HEK293 (cell line): ENCODE results near the gene KCNIP2.

Source experiments
- PRDM2 ChIP-seq: fragments of 450-650 bp; formaldehyde crosslinking; IDR thresholded peaks from 2 replicates; pipeline ENCODE4 v1.5.1; 2016; ENCODE audit warnings: missing biosample characterization, missing genetic modification characterization, borderline replicate concordance
- RBAK ChIP-seq: fragments of 450-650 bp; formaldehyde crosslinking; IDR thresholded peaks from 2 replicates; pipeline ENCODE4 v1.5.1; 2016; ENCODE audit warnings: missing biosample characterization, missing genetic modification characterization
- ZNF121 ChIP-seq: fragments of 450-650 bp; formaldehyde crosslinking; IDR thresholded peaks from 2 replicates; pipeline ENCODE4 v1.5.1; 2016; ENCODE audit warnings: missing biosample characterization, missing genetic modification characterization
- ZNF274 ChIP-seq, 2 experiments: fragments of 200-500 bp in 1 of 2; fragments of 450-650 bp in 1 of 2; sonication (Bioruptor generic) in 1 of 2; formaldehyde crosslinking in 1 of 2; IDR thresholded peaks; 2 replicates each; pipeline versions ENCODE4 v1.5.1 to v1.6.1; 2014 to 2016; ENCODE audit warnings: borderline replicate concordance in 1 of 2, inconsistent platforms in 1 of 2, low read length in 1 of 2, missing biosample characterization in 1 of 2, missing genetic modification characterization in 1 of 2
- ZNF501 ChIP-seq: fragments of 450-650 bp; formaldehyde crosslinking; IDR thresholded peaks from 2 replicates; pipeline ENCODE4 v1.5.1; 2016; ENCODE audit warnings: missing biosample characterization, missing genetic modification characterization
- ZNF768 ChIP-seq: fragments of 450-650 bp; formaldehyde crosslinking; IDR thresholded peaks from 2 replicates; pipeline ENCODE4 v1.5.1; 2018; ENCODE audit warnings: missing biosample characterization, mild to moderate bottlenecking, missing genetic modification characterization
- ZNF777 ChIP-seq: fragments of 450-650 bp; formaldehyde crosslinking; IDR thresholded peaks from 2 replicates; pipeline ENCODE4 v1.5.1; 2017; ENCODE audit warnings: missing biosample characterization, missing genetic modification characterization, borderline replicate concordance
- ZNF830 ChIP-seq: fragments of 450-650 bp; IDR thresholded peaks from 2 replicates; pipeline ENCODE4 v1.5.0; 2018; ENCODE audit warnings: missing biosample characterization, missing genetic modification characterization, low read depth, mild to moderate bottlenecking, moderate library complexity
- ZSCAN30 ChIP-seq: fragments of 450-650 bp; IDR thresholded peaks from 2 replicates; pipeline ENCODE4 v1.5.1; 2018; ENCODE audit warnings: missing biosample characterization, mild to moderate bottlenecking, missing genetic modification characterization, moderate library complexity
- TF ChIP-seq, protein P1 (sequence below): fragments of 450-650 bp; formaldehyde crosslinking; IDR thresholded peaks from 2 replicates; pipeline ENCODE4 v1.5.1; 2016; ENCODE audit warnings: missing biosample characterization, missing genetic modification characterization
- TF ChIP-seq, protein P2 (sequence below): fragments of 450-650 bp; formaldehyde crosslinking; IDR thresholded peaks from 2 replicates; pipeline ENCODE4 v1.5.1; 2016; ENCODE audit warnings: missing biosample characterization, missing genetic modification characterization

DNA sequence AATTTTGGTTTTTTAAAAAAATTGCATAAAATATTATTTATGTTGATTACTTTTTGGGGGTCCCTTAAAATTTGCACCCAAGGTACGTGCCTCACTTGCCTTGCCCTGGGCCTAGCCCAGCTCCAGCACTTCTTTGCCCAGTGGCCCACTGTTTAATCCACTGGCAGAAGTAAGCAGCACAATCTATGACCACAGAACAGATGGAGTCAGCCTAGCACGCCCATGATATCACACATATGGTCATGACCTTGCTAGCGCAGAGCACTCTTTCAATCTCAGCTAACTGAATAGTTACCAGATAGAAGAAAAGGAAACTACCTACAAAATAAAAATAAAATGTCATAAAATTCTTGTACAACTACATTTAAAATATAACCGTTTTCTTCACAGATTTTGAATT is 31.0 kb downstream of the KCNIP2 start:
- TF ChIP-seq RBAK (tag by site-specific recombination) (no peak), ZSCAN30 (no peak), ZNF274 (IDR thresholded peaks at IDR 0.05; ENCODE audit: low read length) (no peak), ZNF274 (tag by site-specific recombination; IDR thresholded peaks at IDR 0.05; ENCODE audit: borderline replicate concordance) (no peak), ZNF830 (no peak), ZNF768 (no peak), ZNF501 (tag by site-specific recombination) (no peak), ZNF777 (tag by site-specific recombination) (no peak), PRDM2 (tag by site-specific recombination) (no peak), ZNF121 (tag by site-specific recombination) (no peak)
- TF ChIP-seq, protein P1, sequence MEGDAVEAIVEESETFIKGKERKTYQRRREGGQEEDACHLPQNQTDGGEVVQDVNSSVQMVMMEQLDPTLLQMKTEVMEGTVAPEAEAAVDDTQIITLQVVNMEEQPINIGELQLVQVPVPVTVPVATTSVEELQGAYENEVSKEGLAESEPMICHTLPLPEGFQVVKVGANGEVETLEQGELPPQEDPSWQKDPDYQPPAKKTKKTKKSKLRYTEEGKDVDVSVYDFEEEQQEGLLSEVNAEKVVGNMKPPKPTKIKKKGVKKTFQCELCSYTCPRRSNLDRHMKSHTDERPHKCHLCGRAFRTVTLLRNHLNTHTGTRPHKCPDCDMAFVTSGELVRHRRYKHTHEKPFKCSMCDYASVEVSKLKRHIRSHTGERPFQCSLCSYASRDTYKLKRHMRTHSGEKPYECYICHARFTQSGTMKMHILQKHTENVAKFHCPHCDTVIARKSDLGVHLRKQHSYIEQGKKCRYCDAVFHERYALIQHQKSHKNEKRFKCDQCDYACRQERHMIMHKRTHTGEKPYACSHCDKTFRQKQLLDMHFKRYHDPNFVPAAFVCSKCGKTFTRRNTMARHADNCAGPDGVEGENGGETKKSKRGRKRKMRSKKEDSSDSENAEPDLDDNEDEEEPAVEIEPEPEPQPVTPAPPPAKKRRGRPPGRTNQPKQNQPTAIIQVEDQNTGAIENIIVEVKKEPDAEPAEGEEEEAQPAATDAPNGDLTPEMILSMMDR (tag by site-specific recombination), result no peak
- TF ChIP-seq, protein P2, sequence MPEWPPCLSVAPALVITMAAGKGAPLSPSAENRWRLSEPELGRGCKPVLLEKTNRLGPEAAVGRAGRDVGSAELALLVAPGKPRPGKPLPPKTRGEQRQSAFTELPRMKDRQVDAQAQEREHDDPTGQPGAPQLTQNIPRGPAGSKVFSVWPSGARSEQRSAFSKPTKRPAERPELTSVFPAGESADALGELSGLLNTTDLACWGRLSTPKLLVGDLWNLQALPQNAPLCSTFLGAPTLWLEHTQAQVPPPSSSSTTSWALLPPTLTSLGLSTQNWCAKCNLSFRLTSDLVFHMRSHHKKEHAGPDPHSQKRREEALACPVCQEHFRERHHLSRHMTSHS (tag by site-specific recombination), result no peak
